ENCODE measurements around the gene TSHR. TPM values are rescaled to one million over a fixed set of nuclear protein-coding genes. Genes with fewer than 3 reads are reported as not detected.

TSHR gene
- total RNA-seq, 4 donors from 2014 or later: not detected

DNA sequence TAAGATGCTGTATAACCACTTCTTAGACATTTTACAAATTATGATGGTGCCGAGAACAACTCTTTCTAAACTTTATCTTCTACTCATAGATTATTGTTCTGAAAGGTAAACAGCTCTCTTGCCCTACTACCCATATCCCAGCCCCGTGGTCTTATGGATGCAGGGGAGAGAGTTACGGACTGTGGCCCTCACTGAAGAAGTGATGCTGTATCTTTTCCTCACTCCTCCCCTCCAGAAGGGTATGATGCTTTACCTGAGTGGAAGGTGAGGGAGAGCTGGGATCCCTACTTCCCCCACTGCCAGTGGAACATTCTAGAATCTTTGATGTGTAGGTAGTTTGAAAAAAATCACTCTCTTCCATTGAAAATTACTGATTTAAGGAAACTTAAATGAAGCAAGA is 3.5 kb downstream of the TSHR start:
- H3K9me3 ChIP-seq: no peaks in the 10 kb centered on the region
- peaks cover 12% of the 10 kb centered on the region for H3K4me1 ChIP-seq
- TF ChIP-seq EP300 (IDR thresholded peaks at IDR 0.05): no peak
- TF ChIP-seq, protein P1, sequence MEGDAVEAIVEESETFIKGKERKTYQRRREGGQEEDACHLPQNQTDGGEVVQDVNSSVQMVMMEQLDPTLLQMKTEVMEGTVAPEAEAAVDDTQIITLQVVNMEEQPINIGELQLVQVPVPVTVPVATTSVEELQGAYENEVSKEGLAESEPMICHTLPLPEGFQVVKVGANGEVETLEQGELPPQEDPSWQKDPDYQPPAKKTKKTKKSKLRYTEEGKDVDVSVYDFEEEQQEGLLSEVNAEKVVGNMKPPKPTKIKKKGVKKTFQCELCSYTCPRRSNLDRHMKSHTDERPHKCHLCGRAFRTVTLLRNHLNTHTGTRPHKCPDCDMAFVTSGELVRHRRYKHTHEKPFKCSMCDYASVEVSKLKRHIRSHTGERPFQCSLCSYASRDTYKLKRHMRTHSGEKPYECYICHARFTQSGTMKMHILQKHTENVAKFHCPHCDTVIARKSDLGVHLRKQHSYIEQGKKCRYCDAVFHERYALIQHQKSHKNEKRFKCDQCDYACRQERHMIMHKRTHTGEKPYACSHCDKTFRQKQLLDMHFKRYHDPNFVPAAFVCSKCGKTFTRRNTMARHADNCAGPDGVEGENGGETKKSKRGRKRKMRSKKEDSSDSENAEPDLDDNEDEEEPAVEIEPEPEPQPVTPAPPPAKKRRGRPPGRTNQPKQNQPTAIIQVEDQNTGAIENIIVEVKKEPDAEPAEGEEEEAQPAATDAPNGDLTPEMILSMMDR (IDR thresholded peaks at IDR 0.05): no peak
- no peak for TF ChIP-seq POLR2A (IDR thresholded peaks at IDR 0.05)
- TF ChIP-seq POLR2AphosphoS5 (IDR thresholded peaks at IDR 0.05): no peak
- WGBS: 88% methylated on average over 3 of the region's 3 CpGs
- no peak for DNase-seq (ENCODE audit: low spot score in 2 of 2)
- no peak overlapping the region for H3K4me3 ChIP-seq
- peaks cover 6% of the 10 kb centered on the region for H3K27me3 ChIP-seq
- H3K27ac ChIP-seq: no peak overlapping the region
- no peaks in the 10 kb centered on the region for H3K36me3 ChIP-seq

DNA sequence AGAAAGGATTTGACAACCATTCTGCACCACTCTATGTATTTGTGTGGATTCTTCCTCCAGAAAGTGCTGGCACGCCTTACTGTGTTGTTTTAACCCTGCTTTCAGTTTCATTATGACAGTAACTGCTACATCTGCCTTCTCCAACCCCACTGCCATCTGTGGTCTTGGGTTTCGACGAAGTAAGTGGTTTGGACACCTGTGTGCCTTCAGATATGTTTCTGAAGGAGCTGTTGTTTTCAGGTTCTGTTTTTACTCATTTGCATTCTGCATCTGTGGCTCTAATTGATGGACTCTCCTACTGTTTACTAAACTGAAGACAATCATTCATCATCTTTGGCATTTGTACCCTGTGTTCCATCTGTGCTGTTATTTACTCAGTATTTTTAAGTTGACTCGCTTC is 4.1 kb downstream of the TSHR start:
- 54% methylated on average over 4 of the region's 4 CpGs for whole genome bisulfite sequencing
- no peak for TF ChIP-seq POLR2AphosphoS5 (IDR thresholded peaks at IDR 0.05)
- no peak for TF ChIP-seq POLR2A (IDR thresholded peaks at IDR 0.05)
- no peak for TF ChIP-seq EP300 (IDR thresholded peaks at IDR 0.05)
- TF ChIP-seq, protein P1 (IDR thresholded peaks at IDR 0.05): no peak
- no peak overlapping the region for H3K27ac ChIP-seq

GRCh38 chr14:80965037-80965436 is 9.6 kb downstream of the TSHR start:
- WGBS: 47% methylated on average over 5 of the region's 5 CpGs
- no peak overlapping the region for H3K4me3 ChIP-seq
- H3K27me3 ChIP-seq: no peaks in the 10 kb centered on the region
- no peaks in the 10 kb centered on the region for H3K9me3 ChIP-seq
- no peak for DNase-seq (ENCODE audit: low spot score in 2 of 2)
- TF ChIP-seq, protein P1 (IDR thresholded peaks at IDR 0.05): no peak
- TF ChIP-seq POLR2AphosphoS5 (IDR thresholded peaks at IDR 0.05) (no peak), EP300 (IDR thresholded peaks at IDR 0.05) (no peak), POLR2A (IDR thresholded peaks at IDR 0.05) (no peak)
- no peaks in the 10 kb centered on the region for H3K36me3 ChIP-seq
- no peak overlapping the region for H3K27ac ChIP-seq
- peaks cover under 1% of the 10 kb centered on the region for H3K4me1 ChIP-seq

More for the DNA sequence above, 4.1 kb downstream of the TSHR start:
- Histone ChIP-seq H3K4me1 (peaks cover 12% of the 10 kb centered on the region), H3K27me3 (peaks cover 6% of the 10 kb centered on the region), H3K4me3 (no peak overlapping the region), H3K9me3 (no peaks in the 10 kb centered on the region), H3K36me3 (no peaks in the 10 kb centered on the region)
- no peak for DNase-seq (ENCODE audit: low spot score in 2 of 2)

GRCh38 chr14:80973931-80974641 is 18.7 kb downstream of the TSHR start:
- no peak for DNase-seq (ENCODE audit: low spot score in 2 of 2)

DNA sequence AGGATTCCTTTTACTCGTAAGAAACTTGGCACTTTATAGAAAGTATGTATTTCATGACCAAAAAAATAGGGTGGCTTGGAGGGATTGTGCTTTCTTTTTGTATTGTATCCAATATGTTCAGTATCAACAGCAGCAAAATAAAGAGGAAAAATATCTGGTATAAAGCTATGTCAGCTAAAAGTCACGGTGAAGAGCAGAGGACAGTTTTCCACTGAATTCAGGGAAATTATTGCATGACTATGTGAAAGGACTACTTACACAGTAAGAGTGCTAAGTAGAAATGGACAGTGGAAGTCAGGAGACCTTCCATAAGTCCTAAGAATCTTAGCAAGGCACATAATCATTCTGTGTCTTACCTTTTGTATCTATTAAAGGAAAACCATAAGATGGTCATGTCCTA is 19.3 kb downstream of the TSHR start:
- Histone ChIP-seq H3K4me3 (no peak overlapping the region), H3K9me3 (no peaks in the 10 kb centered on the region), H3K27ac (no peak overlapping the region), H3K27me3 (no peaks in the 10 kb centered on the region), H3K36me3 (no peaks in the 10 kb centered on the region), H3K4me1 (peaks cover 17% of the 10 kb centered on the region)
- TF ChIP-seq EP300 (IDR thresholded peaks at IDR 0.05) (no peak), POLR2A (IDR thresholded peaks at IDR 0.05) (no peak)
- DNase-seq (ENCODE audit: low spot score in 2 of 2): no peak
- 27% methylated on average over 2 of the region's 2 CpGs for WGBS

More at GRCh38 chr14:80973931-80974641, 18.7 kb downstream of the TSHR start:
- no peaks in the 10 kb centered on the region for H3K27me3 ChIP-seq
- peaks cover 17% of the 10 kb centered on the region for H3K4me1 ChIP-seq
- no peak for TF ChIP-seq EP300 (IDR thresholded peaks at IDR 0.05)
- TF ChIP-seq, protein P1 (IDR thresholded peaks at IDR 0.05): no peak
- no peak for TF ChIP-seq POLR2A (IDR thresholded peaks at IDR 0.05)
- no peak for TF ChIP-seq POLR2AphosphoS5 (IDR thresholded peaks at IDR 0.05)
- no peaks in the 10 kb centered on the region for H3K9me3 ChIP-seq
- H3K4me3 ChIP-seq: no peak overlapping the region
- no peak overlapping the region for H3K27ac ChIP-seq
- H3K36me3 ChIP-seq: no peaks in the 10 kb centered on the region
- WGBS: 29% methylated on average over 5 of the region's 5 CpGs

Measured in suprapubic skin (tissue), 4 donors.